HCT116 (cell line): Measurements from ENCODE around the gene FGG. TPM values are rescaled to one million over a fixed set of nuclear protein-coding genes. Genes with fewer than 3 reads are reported as not detected.

Experiments used
- ATAC-seq: fragments of 200-7000 bp; cut with Tn5 transposase; 2 replicates; pipeline ENCODE4 v1.9.1; 2020; ENCODE audit warnings: mild to moderate bottlenecking, moderate library complexity
- BruUV-seq: library from RNA; stranded (reverse); fragments of 400-500 nt; replicated peaks from 2 replicates; lab custom pipeline; 2021; lab: Mats Ljungman, UMichigan
- CTCF ChIA-PET: fragments of 300-600 bp; sonication (Branson Sonifier 250); formaldehyde crosslinking; loops from one replicate; lab custom pipeline; 2021; ENCODE audit warnings: antibody characterized with exemption; lab: Charles Lee
- POLR2A ChIA-PET: fragments of 300-600, 350-600 bp; sonication (Branson Sonifier 250); formaldehyde crosslinking; loops from one replicate; lab custom pipeline; 2021; ENCODE audit warnings: antibody characterized with exemption; lab: Charles Lee
- RAD21 ChIA-PET, 2 experiments: fragments of 300-600 bp; sonication (Branson Sonifier 250); formaldehyde crosslinking; loops; one replicate each; lab custom pipeline; 2023; ENCODE audit warnings: low total read pairs in 2 of 2; ENCODE audit not compliant: uncharacterized antibody in 2 of 2, unreplicated experiment in 2 of 2, low non-redundant PET in 1 of 2; lab: Charles Lee
- DNase-seq: peaks from one replicate; pipeline ENCODE4 v3.0.0-alpha.2; 2010; ENCODE audit warnings: low read depth, low spot score
- H2AFZ ChIP-seq: fragments of 200-600 bp; shearing (Covaris generic), sonication (generic); 2 replicates; pipeline ENCODE4 v1.6.1; 2017; ENCODE audit warnings: low read depth, mixed run types, mixed read lengths, antibody characterized with exemption, low read length; ENCODE audit not compliant: poor library complexity, severe bottlenecking
- H3K27ac ChIP-seq: 2 replicates; pipeline ENCODE4 v1.5.1; 2012; ENCODE audit warnings: low read depth, low read length
- H3K27me3 ChIP-seq: fragments of 200-600 bp; sonication (generic); 2 replicates; pipeline ENCODE4 v1.6.1; 2016; ENCODE audit warnings: mixed run types, low read length, mixed read lengths; ENCODE audit not compliant: insufficient read depth
- H3K36me3 ChIP-seq, 2 experiments: fragments of 200-500 bp in 1 of 2; fragments of 200-600 bp in 1 of 2; sonication (Bioruptor generic) in 1 of 2; sonication (generic) in 1 of 2; 2 replicates each; pipeline versions ENCODE4 v1.5.1 to v1.6.1; 2014 to 2016; ENCODE audit warnings: low read length in 2 of 2, inconsistent platforms in 1 of 2, mixed read lengths in 1 of 2, mixed run types in 1 of 2; ENCODE audit not compliant: insufficient read depth in 2 of 2, control insufficient read depth in 1 of 2
- H3K4me1 ChIP-seq, 2 experiments: fragments of 200-600 bp in 1 of 2; sonication (generic) in 1 of 2; 2 replicates each; pipeline versions ENCODE4 v1.5.1 to v1.6.1; 2012 to 2017; ENCODE audit warnings: low read length in 2 of 2, inconsistent platforms in 1 of 2, mild to moderate bottlenecking in 1 of 2, mixed read lengths in 1 of 2, mixed run types in 1 of 2, moderate library complexity in 1 of 2; ENCODE audit not compliant: insufficient read depth in 2 of 2, control insufficient read depth in 1 of 2
- H3K4me2 ChIP-seq: fragments of 200-600 bp; sonication (generic); 2 replicates; pipeline ENCODE4 v1.6.1; 2017; ENCODE audit warnings: mixed run types, low read length, mixed read lengths
- H3K4me3 ChIP-seq, 2 experiments: fragments of 200-600 bp in 1 of 2; sonication (generic) in 1 of 2; replicated peaks in 1 of 2; 2 replicates each; pipeline ENCODE4 v1.5.1; 2011 to 2016; ENCODE audit warnings: low read length in 2 of 2, control low read depth in 1 of 2, low read depth in 1 of 2, mild to moderate bottlenecking in 1 of 2, mixed read lengths in 1 of 2, mixed run types in 1 of 2
- H3K79me2 ChIP-seq: fragments of 200-600 bp; sonication (generic); 2 replicates; pipeline ENCODE4 v1.6.1; 2017; ENCODE audit warnings: mild to moderate bottlenecking, mixed run types, low read length, moderate library complexity, mixed read lengths; ENCODE audit not compliant: insufficient read depth
- H3K9ac ChIP-seq: fragments of 200-600 bp; sonication (generic); 2 replicates; pipeline ENCODE4 v1.6.1; 2016; ENCODE audit warnings: low read length, mixed read lengths
- H3K9me2 ChIP-seq: fragments of 200-600 bp; sonication (generic), shearing (Covaris generic); 2 replicates; pipeline ENCODE4 v1.6.1; 2017; ENCODE audit warnings: mixed run types, mild to moderate bottlenecking, moderate library complexity; ENCODE audit not compliant: insufficient read depth
- H3K9me3 ChIP-seq, 2 experiments: fragments of 200-500 bp in 1 of 2; fragments of 200-600 bp in 1 of 2; sonication (Bioruptor generic) in 1 of 2; sonication (generic) in 1 of 2; 2 replicates each; pipeline ENCODE4 v1.6.1; 2014 to 2017; ENCODE audit warnings: low read length in 2 of 2, mixed read lengths in 2 of 2, inconsistent platforms in 1 of 2, low read depth in 1 of 2, mild to moderate bottlenecking in 1 of 2, mixed run types in 1 of 2, moderate library complexity in 1 of 2; ENCODE audit not compliant: control insufficient read depth in 1 of 2, insufficient read depth in 1 of 2
- H4K20me1 ChIP-seq: fragments of 200-600 bp; sonication (generic), shearing (Covaris generic); 2 replicates; pipeline ENCODE4 v1.6.1; 2017; ENCODE audit warnings: mixed run types, mild to moderate bottlenecking, moderate library complexity; ENCODE audit not compliant: insufficient read depth
- CBX3 ChIP-seq: IDR thresholded peaks from 2 replicates; pipeline ENCODE4 v1.6.1; 2012; ENCODE audit warnings: low read depth
- CEBPB ChIP-seq: IDR thresholded peaks from 2 replicates; pipeline ENCODE4 v1.6.1; 2012; ENCODE audit warnings: low read depth
- ELF1 ChIP-seq: IDR thresholded peaks from 2 replicates; pipeline ENCODE4 v1.6.1; 2012; ENCODE audit warnings: low read depth, borderline replicate concordance
- EZH2 ChIP-seq: fragments of 200-600 bp; sonication (generic); IDR thresholded peaks from 2 replicates; pipeline ENCODE4 v1.6.1; 2017; ENCODE audit warnings: antibody characterized with exemption, mixed run types
- EZH2phosphoT487 ChIP-seq: fragments of 200-600 bp; IDR thresholded peaks from 2 replicates; pipeline ENCODE4 v1.6.1; 2018; ENCODE audit warnings: antibody characterized with exemption, borderline replicate concordance
- FOSL1 ChIP-seq: IDR thresholded peaks from 2 replicates; pipeline ENCODE4 v1.6.1; 2012; ENCODE audit warnings: low read depth
- POLR2A ChIP-seq: IDR thresholded peaks from 2 replicates; pipeline ENCODE4 v1.7.0; 2011; ENCODE audit warnings: borderline replicate concordance; ENCODE audit not compliant: insufficient read depth, insufficient read length; ENCODE audit errors: extremely low read depth
- POLR2AphosphoS5 ChIP-seq: IDR thresholded peaks from 2 replicates; pipeline ENCODE4 v1.6.1; 2011; ENCODE audit warnings: mild to moderate bottlenecking, low read depth, low read length, moderate library complexity
- RAD21 ChIP-seq: IDR thresholded peaks from 2 replicates; pipeline ENCODE4 v1.6.1; 2012; ENCODE audit warnings: low read depth, mild to moderate bottlenecking
- SP1 ChIP-seq: IDR thresholded peaks from 2 replicates; pipeline ENCODE4 v1.6.1; 2012; ENCODE audit warnings: low read depth
- SRF ChIP-seq: IDR thresholded peaks from 2 replicates; pipeline ENCODE4 v1.6.1; 2012; ENCODE audit warnings: low read depth
- TCF7L2 ChIP-seq: IDR thresholded peaks from 2 replicates; pipeline ENCODE4 v1.7.0; 2011; ENCODE audit warnings: borderline replicate concordance, inconsistent platforms; ENCODE audit not compliant: insufficient read depth, insufficient read length; ENCODE audit errors: extremely low read depth
- YY1 ChIP-seq: IDR thresholded peaks from 2 replicates; pipeline ENCODE4 v1.6.1; 2011; ENCODE audit warnings: low read length, low read depth, moderate library complexity, mild to moderate bottlenecking; ENCODE audit not compliant: insufficient replicate concordance; ENCODE audit errors: extremely low read depth
- ZFX ChIP-seq: fragments of 450-650 bp; IDR thresholded peaks from 2 replicates; pipeline ENCODE4 v1.6.1; 2017
- ZNF274 ChIP-seq: fragments of 200-500 bp; sonication (Bioruptor generic); IDR thresholded peaks from 2 replicates; pipeline ENCODE4 v1.6.1; 2014; ENCODE audit warnings: mild to moderate bottlenecking, low read depth, low read length, inconsistent platforms
- intact Hi-C: fragments of 100-400 bp; cut with micrococcal nuclease; formaldehyde crosslinking; loops from 2 replicates; pipeline ENCODE4 v1.10.0; 2022
- total RNA-seq: library from RNA; stranded (reverse); gene quantifications from one replicate; pipeline ENCODE4 v1.2.1, GENCODE V29; 2021; ENCODE audit not compliant: unreplicated experiment
- TF ChIP-seq, protein P1 (sequence below): IDR thresholded peaks from 2 replicates; pipeline ENCODE4 v1.6.1; 2012; ENCODE audit warnings: low read depth
- TF ChIP-seq, protein P2 (sequence below): IDR thresholded peaks from 2 replicates; pipeline ENCODE4 v1.6.1; 2012
- TF ChIP-seq, protein P3 (sequence below), 3 experiments: fragments of 200-600 bp in 1 of 3; sonication (generic) in 1 of 3; IDR thresholded peaks in 2 of 3; conservative IDR thresholded peaks in 1 of 3; 2 replicates each; pipeline ENCODE4 v1.5.1; 2012 to 2017; ENCODE audit warnings: low read depth in 2 of 3, low read length in 2 of 3, antibody characterized with exemption in 1 of 3, borderline replicate concordance in 1 of 3, control low read depth in 1 of 3, mild to moderate bottlenecking in 1 of 3, mixed read lengths in 1 of 3, mixed run types in 1 of 3, moderate library complexity in 1 of 3; ENCODE audit not compliant: insufficient read depth in 1 of 3
- TF ChIP-seq, protein P4 (sequence below): IDR thresholded peaks from 2 replicates; pipeline ENCODE4 v1.6.1; 2012
- TF ChIP-seq, protein P5 (sequence below): IDR thresholded peaks from 2 replicates; pipeline ENCODE4 v1.6.1; 2011; ENCODE audit warnings: mild to moderate bottlenecking, low read length, moderate library complexity; ENCODE audit not compliant: insufficient replicate concordance; ENCODE audit errors: extremely low read depth

The FGG gene
- total RNA-seq, 1 experiment from 2014 or later = 2.7 TPM

- TF ChIP-seq RAD21 (no peak), EZH2phosphoT487 (no peak), SRF (no peak), POLR2AphosphoS5 (no peak), SP1 (no peak), CBX3 (no peak), YY1 (no peak), FOSL1 (no peak), POLR2A (no peak), ELF1 (no peak), CEBPB (no peak), ZFX (no peak), TCF7L2 (no peak), ZNF274 (no peak), EZH2 (no peak)
- TF ChIP-seq, protein P1, sequence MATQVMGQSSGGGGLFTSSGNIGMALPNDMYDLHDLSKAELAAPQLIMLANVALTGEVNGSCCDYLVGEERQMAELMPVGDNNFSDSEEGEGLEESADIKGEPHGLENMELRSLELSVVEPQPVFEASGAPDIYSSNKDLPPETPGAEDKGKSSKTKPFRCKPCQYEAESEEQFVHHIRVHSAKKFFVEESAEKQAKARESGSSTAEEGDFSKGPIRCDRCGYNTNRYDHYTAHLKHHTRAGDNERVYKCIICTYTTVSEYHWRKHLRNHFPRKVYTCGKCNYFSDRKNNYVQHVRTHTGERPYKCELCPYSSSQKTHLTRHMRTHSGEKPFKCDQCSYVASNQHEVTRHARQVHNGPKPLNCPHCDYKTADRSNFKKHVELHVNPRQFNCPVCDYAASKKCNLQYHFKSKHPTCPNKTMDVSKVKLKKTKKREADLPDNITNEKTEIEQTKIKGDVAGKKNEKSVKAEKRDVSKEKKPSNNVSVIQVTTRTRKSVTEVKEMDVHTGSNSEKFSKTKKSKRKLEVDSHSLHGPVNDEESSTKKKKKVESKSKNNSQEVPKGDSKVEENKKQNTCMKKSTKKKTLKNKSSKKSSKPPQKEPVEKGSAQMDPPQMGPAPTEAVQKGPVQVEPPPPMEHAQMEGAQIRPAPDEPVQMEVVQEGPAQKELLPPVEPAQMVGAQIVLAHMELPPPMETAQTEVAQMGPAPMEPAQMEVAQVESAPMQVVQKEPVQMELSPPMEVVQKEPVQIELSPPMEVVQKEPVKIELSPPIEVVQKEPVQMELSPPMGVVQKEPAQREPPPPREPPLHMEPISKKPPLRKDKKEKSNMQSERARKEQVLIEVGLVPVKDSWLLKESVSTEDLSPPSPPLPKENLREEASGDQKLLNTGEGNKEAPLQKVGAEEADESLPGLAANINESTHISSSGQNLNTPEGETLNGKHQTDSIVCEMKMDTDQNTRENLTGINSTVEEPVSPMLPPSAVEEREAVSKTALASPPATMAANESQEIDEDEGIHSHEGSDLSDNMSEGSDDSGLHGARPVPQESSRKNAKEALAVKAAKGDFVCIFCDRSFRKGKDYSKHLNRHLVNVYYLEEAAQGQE = no peak
- TF ChIP-seq, protein P2, sequence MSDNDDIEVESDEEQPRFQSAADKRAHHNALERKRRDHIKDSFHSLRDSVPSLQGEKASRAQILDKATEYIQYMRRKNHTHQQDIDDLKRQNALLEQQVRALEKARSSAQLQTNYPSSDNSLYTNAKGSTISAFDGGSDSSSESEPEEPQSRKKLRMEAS = no peak
- TF ChIP-seq, protein P3, sequence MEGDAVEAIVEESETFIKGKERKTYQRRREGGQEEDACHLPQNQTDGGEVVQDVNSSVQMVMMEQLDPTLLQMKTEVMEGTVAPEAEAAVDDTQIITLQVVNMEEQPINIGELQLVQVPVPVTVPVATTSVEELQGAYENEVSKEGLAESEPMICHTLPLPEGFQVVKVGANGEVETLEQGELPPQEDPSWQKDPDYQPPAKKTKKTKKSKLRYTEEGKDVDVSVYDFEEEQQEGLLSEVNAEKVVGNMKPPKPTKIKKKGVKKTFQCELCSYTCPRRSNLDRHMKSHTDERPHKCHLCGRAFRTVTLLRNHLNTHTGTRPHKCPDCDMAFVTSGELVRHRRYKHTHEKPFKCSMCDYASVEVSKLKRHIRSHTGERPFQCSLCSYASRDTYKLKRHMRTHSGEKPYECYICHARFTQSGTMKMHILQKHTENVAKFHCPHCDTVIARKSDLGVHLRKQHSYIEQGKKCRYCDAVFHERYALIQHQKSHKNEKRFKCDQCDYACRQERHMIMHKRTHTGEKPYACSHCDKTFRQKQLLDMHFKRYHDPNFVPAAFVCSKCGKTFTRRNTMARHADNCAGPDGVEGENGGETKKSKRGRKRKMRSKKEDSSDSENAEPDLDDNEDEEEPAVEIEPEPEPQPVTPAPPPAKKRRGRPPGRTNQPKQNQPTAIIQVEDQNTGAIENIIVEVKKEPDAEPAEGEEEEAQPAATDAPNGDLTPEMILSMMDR (IDR thresholded peaks at IDR 0.05 in 2 of 3, conservative IDR thresholded peaks at IDR 0.05 in 1 of 3; ENCODE audit: borderline replicate concordance in 1 of 3, insufficient read depth in 1 of 3, low read depth in 2 of 3, low read length in 2 of 3) = no peak
- TF ChIP-seq, protein P4, sequence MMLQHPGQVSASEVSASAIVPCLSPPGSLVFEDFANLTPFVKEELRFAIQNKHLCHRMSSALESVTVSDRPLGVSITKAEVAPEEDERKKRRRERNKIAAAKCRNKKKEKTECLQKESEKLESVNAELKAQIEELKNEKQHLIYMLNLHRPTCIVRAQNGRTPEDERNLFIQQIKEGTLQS = no peak
- TF ChIP-seq, protein P5, sequence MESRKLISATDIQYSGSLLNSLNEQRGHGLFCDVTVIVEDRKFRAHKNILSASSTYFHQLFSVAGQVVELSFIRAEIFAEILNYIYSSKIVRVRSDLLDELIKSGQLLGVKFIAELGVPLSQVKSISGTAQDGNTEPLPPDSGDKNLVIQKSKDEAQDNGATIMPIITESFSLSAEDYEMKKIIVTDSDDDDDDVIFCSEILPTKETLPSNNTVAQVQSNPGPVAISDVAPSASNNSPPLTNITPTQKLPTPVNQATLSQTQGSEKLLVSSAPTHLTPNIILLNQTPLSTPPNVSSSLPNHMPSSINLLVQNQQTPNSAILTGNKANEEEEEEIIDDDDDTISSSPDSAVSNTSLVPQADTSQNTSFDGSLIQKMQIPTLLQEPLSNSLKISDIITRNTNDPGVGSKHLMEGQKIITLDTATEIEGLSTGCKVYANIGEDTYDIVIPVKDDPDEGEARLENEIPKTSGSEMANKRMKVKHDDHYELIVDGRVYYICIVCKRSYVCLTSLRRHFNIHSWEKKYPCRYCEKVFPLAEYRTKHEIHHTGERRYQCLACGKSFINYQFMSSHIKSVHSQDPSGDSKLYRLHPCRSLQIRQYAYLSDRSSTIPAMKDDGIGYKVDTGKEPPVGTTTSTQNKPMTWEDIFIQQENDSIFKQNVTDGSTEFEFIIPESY = no peak
- Histone ChIP-seq H3K27me3 (no peaks in the 10 kb centered on the region), H3K9me3 (no peaks in the 10 kb centered on the region), H3K9me2 (no peaks in the 10 kb centered on the region), H3K27ac (no peak overlapping the region), H4K20me1 (no peaks in the 10 kb centered on the region), H2AFZ (no peak overlapping the region), H3K9ac (no peak overlapping the region), H3K36me3 (no peaks in the 10 kb centered on the region), H3K4me1 (no peaks in the 10 kb centered on the region), H3K79me2 (no peaks in the 10 kb centered on the region), H3K4me2 (no peak overlapping the region), H3K4me3 (no peak overlapping the region)
- ChIA-PET RAD21 (no interaction called here), POLR2A (no interaction called here), CTCF (interaction anchor here (2.3 kb wide), 1 partner anchor 30 kb away, joined by 8 read pairs; no protein-coding TSS in a partner anchor)
- ATAC-seq (no peak), DNase-seq (no peak)
- intact Hi-C loops = no loop called here
- no TSS peak for BruUV-seq
Measured at GRCh38 chr4:154588198-154588597, 24.3 kb downstream of the FGG start.
